Measurements from ENCODE around the gene C18orf54.
A peak's percentile ranks its signal among the peaks of the same experiment; 100 is the strongest.

The C18orf54 gene

GRCh38 chr18:54387631-54388030, 29.9 kb downstream of the C18orf54 start:
- DNase-seq, result peak; percentile 4

- DNase-seq, result peak; percentile 88
These were observed 30.8 kb downstream of the C18orf54 start for GRCh38 chr18:54388203-54389142.

GRCh38 chr18:54389143-54389505, 31.4 kb downstream of the C18orf54 start:
- DNase-seq, result no peak

GRCh38 chr18:54390838-54391237, 33.1 kb downstream of the C18orf54 start:
- DNase-seq, result no peak

- DNase-seq, result peak; percentile 68
These were observed 34.9 kb downstream of the C18orf54 start for GRCh38 chr18:54392543-54393023.

- no peak for DNase-seq
These were observed 36.1 kb downstream of the C18orf54 start for GRCh38 chr18:54393648-54394294.

- no peak for DNase-seq
These were observed 39.1 kb downstream of the C18orf54 start for GRCh38 chr18:54396760-54397159.

GRCh38 chr18:54405290-54405689, 47.6 kb downstream of the C18orf54 start:
- no peak for DNase-seq

GRCh38 chr18:54411781-54412180, 54.1 kb downstream of the C18orf54 start:
- no peak for DNase-seq

- no peak for DNase-seq
These were observed 57.4 kb downstream of the C18orf54 start for GRCh38 chr18:54415086-54415485.

- DNase-seq, result peak; percentile 81
These were observed 58.7 kb downstream of the C18orf54 start for GRCh38 chr18:54416436-54416835.

GRCh38 chr18:54423831-54424230, 66.1 kb downstream of the C18orf54 start:
- no peak for DNase-seq

GRCh38 chr18:54426085-54426665, 68.5 kb downstream of the C18orf54 start:
- DNase-seq, result no peak
